Activated naive CD4-positive, alpha-beta T cell treated with Interleukin-2 at 50 U/mL for 16 hours (primary cell): Measurements from ENCODE around the gene TSPAN9.

Source experiments
- DNase-seq: peaks from one replicate; pipeline ENCODE4 v3.0.0-alpha.2; 2020

TSPAN9 gene

DNA sequence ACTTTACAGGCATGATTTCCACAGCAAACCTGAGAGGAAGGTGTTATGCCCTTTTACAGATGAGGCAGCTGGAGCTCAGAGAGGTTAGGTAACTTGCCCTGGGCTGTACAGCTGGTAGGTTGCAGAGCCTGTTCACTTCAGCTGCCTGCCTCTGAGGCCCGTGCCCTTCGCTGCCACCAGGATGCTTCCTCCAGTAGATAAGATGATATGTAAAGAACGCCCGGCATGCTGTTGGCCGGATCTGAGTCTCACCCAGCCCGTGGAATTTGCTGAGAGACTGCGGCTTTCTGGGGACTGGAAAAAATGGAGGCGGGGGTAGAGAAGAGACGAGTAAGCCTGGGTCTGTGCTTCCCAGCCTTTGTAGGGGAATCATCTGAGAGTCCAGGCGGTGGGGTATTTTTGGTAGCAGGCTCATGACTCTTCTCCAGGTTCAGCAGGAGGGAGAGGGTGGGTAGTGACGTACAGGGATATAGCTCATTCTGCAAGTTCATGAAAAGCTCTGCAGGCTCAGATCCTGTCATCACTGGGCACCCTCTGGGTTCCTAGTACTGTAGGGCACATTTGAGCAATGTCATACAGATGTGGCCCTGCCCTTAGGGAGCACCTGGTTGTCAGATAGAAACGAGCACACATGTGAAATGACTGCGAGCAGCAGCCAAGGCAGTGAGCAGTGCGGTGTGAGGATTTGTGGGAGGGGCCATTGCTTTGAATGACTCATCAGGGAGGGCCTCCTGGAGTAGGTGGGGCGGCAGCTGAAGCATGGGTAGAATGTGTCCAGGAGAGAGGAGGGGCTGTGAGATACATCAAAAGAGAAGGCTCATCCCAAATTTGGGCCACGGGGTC is 159.4 kb downstream of the TSPAN9 start:
- no peak for DNase-seq

DNA sequence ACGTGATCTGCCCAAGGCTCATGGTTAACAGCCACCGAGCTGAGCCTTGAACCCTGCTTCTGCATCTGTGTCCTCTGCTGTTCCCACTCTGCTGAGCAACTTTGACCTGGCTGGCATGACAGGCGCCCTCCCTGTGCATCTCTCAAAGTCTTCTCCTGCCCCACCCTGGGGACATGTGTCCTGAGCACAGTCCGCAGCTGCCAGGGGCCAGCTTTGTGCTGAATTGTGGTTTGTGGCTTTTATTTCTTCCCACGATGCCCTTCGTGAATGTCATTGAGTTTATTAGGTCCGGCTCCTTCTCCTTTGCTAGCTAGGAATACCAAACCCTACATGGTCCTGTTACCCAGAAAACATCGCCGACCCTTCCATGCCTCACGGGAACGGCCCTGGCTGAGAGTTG is 161.0 kb downstream of the TSPAN9 start:
- no peak for DNase-seq

DNA sequence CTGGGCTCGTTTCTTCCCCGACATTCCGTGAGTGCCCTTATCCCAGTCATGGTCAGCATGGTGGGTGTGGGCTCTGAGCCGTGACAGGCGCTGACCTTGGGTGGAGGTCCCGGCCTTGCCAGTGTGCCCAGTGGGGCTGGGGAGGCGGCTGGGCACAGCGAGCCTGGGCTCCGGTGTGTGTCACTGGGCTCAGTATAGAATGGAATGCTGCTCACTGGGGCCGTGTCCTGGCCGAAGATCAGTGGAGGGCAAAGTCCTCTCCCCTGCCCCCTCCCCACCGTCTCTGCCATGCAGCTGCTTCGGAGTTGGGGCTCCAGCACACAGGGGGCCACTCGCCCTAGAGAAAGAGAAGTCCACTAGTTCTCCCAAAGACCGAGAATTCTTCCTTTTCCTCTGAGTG is 164.4 kb downstream of the TSPAN9 start:
- no peak for DNase-seq

DNA sequence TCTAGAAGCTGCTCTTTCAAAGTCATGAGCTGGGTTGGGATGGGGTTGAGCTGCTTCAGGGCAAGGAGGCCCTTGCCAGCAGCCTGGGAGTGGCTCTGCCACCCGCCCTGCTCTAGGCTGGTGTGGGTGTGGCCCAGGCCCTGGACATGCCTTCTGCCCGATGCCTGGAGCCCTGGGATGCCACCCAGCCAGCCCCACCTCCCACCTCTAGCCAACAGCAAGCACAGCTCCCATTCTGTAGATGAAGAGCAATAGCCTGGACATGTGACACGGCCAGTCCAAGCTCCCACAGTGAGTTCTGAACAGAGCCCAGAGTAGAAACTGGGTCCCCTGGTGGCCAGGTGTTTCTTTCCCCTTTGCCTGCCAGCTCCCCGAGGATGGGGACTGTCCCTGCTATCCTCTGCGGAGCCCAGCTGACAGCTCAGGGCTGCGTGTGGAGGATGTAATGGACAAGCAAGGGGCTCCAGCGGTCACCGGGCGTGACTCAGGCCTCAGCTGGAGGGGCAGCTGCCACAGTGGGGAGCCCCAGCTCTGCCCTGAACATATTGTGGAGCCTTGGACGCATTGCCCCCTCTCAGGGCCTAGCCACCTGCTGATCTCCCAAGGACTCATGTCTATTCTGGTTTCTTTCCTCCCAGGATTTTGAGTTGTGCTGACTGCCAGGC is 165.2 kb downstream of the TSPAN9 start:
- no peak for DNase-seq

DNA sequence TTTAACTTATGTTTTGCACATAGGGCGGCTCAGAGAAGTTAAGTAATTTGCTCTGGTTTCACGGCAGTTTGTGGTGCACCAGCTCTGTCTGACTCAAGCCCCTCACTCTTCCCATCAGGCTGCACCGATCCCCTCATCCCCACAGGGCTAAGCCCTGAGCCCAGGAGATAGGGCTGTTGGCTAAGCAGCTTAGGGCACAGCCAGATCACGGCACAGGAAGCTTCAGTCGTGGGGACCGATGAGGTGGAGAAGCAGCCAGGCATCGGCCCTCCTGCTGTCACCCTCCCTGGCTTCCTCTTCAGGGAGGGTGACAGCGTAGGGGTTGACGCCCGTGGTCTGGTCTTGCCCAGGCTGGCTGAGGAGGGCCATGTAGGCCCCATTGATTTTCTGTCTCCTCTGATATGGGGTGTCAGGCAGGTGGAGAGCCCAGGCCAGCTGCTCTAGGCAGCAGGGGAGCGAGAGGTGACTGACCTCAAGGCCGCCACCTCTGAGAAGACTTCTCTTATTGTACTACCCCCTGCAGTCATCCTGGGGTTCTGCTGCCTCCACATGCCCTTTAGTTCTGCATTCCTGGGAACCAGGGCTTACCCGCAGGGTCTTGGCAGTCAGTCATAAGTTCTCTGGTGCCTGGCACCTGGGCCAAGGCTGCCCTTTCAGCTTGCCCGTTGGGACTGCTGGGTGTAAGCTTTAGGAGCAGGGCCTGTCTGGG is 166.4 kb downstream of the TSPAN9 start:
- no peak for DNase-seq

DNA sequence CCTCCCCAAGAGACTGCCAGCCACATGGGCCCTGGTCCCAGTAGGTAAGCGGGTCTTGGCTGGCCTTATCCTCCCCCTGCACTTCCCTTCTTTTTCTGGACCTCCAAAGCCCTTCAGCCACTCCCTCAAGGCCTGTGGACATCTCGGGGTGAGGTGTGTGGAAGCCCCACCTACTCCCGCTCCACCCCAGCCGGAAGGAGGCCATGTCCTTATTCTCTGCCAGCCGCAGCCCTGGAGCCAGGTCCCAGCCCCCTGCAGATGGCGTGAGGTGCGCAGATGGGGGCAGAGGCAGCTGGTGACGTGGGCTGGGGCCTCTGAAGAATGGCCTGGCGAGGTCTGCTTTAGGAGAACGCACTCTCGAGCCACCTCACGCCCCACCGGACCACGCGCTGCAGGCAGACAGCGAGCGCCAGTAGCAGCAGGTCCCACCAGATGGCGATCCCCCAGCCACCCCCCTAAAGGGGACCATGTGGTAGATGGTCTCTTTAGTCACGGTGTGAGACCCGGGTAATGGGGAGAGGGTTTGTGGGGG is 167.1 kb downstream of the TSPAN9 start:
- DNase-seq, result no peak

DNA sequence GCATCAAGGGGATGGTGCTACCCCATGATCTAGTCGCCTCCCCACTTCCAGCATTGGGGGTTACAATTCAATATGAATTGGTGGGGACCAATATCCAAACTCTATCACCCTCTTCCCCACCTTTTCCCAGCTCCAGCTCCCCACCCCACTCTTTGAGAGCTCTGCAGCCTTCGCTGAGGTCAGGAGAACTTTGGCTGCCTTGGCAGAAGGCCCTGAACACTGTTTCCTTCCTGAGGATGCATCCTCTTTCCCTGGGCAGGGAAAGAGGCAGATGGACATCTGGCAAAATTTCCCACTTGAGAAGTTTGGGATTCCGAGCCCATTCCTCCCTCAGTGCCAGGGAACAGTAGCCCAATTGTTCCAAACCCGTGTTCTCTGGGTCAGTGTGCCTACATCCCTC is 169.1 kb downstream of the TSPAN9 start:
- DNase-seq, result no peak

DNA sequence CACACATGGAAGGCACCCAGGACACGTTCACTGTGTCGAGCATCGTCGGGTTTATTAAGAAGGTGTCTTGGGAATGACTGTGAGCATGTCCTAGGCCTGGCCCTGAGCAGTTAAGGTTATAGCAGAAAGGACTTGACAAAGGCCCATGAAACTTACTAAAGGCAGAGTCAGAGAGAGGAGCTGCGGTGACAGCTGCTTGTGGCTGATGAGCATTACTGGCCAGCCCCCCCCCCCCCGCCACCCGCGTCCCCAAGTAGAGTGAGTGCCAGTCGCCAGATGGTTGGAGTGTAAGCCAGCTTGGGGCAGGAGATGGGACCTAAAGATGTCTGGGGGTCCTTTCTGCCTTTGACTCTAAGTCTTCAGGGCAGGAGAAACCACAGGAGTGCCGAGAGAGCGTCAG is 169.9 kb downstream of the TSPAN9 start:
- no peak for DNase-seq

DNA sequence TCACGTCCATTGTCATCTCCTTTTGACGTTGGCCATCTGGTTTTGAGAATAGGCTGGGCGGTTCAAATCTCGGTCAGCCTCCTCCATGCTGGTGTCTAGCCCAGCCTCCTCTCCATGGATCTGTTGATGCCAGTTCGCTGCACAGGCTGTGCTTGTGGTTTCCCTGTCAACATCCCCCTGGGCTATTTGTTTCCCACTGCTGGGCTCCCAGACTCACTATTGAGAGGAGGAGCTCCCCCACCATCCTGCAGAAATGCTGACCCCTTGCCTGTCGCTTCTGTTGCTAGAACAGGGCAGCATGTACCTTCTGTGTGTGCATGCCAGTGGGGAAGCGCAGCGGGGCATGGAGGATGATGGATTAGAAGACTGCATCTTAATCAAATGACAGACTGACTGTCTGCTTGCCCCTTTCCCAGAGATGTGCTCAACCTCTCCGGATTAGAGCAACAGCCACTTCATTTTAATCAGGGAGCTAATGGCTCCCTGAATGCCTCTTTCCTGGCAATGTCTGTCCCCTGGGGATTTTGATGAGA is 170.5 kb downstream of the TSPAN9 start:
- no peak for DNase-seq

DNA sequence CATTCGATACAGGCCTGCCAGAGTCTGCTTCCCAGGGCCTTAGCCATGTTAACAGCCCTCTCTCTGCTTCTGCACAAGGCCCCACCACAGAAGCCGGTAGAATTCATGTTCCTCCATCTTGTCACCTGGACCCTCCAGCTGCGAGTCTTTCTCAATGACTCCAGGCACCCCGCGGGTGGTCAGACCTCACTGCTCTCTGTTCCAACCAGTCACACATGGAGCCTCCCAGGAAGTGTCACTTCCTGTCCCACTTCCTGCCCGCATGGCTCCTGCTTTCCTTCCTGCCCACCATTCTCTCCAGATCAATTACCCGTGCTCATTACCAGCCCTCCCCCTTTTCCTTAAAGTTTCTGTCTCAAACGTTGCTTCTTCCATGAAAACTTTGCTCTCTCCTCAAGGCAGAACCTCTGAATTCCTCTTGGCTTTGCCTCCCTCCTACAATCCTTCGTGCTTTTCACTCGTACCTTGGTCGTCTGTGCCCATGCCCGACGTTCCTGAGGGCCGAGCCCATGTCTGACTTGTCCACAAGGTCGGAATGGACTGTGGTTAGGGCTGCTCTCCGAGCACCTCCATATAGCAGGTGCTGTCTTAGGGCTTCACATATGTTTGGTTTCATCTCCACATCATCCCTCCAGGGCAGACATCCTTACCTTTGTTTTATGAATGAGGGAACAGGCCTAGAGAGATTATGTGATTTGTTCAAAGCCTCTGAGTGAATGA is 172.1 kb downstream of the TSPAN9 start:
- no peak for DNase-seq

DNA sequence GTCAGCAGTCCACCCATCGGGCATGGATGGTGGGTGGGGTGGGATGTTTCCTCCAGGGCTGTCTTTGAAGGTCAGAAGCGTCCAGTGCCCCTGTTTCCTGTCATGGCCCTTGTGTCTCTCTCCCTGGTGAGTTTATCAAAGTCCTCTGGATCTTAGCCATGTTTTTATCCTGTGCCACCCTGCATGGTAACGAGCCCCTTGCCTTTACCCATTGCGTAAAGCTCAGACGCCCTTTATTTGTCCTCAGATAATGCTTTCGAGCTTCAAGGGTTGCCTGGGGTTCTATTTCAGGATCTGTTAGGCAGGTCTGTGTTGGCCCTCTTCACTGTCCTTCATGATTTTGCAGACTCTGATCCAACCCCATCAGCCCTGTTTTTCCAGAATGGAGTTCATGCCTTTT is 172.9 kb downstream of the TSPAN9 start:
- no peak for DNase-seq

DNA sequence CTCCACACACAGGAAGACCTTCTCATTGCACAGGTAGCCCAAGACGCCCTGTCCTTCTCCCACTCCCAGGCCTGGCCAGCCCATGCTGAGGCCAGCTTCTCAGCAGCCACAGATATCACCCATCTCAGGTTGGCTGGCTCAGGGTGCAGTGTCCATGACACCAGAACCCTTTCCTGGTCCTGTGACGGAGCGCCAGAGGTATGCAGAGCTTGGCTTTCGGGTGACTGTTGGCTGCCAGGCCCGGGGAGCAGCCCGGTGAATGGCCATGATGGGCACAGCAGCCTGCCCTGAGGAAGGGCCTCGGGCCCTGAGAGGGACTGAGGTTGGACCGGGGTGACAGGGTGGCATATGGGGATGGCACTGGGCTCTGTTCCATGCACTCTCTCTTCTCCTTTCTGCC is 173.4 kb downstream of the TSPAN9 start:
- no peak for DNase-seq

DNA sequence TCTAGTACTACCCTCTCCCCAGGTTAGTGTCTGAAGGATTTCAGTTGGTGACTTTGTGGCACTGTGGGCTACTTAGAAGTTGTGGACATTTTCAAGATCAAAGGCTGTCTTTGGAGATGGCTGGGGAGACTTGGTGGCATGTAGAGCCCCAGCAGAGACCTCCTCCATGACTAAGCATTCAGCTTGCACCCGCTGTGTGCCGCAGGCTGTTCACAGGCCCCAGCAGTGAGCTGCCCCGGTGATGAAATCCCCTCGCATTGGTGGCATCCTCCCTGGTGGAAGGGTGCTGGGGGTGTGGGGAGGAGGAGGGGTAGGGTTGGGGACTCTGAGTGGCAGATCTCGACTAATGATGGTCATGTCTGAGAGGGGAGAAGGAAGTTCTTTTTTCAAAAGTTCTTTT is 173.9 kb downstream of the TSPAN9 start:
- no peak for DNase-seq

DNA sequence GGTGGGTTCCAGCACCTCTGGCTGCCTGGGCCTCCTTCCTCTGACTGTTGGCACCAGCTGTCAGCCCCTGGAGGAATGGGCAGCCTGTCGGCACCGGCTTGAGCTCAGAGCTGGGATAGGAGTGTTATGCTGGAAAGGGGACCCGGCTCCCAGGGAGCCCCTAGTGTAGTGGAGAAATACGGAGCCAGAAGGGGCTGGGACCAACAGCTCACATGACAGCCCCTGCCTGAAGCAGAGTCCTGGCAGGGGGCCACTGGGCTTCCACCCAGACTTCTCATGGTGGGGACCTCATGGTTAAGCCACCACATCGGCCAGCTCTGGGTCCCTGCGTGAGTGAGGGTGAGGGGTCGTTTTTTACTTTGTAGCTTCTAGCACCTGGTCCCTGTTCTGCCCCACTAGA is 174.5 kb downstream of the TSPAN9 start:
- DNase-seq, result no peak

DNA sequence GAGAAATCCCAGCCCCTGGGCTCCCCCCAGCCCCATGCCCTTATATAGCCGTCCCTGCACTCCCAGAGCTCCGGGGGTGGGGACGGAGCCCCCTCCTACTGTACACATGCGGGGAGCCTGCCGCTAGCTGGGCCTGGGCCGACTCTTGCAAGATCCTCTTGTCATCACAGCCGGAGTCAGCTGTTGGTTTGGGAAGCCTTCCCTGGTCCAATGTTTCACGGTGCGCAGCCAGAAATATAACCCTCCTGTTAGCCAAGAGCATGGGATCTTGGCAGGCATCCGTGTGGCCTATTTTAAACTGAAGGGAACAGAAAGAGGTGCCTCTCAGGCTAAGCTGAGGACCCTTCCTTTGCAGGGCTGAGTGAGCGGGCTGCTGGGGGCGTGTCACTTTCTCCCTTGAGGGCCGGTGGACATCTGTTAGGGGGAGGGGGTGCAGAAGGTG is 175.3 kb downstream of the TSPAN9 start:
- no peak for DNase-seq

DNA sequence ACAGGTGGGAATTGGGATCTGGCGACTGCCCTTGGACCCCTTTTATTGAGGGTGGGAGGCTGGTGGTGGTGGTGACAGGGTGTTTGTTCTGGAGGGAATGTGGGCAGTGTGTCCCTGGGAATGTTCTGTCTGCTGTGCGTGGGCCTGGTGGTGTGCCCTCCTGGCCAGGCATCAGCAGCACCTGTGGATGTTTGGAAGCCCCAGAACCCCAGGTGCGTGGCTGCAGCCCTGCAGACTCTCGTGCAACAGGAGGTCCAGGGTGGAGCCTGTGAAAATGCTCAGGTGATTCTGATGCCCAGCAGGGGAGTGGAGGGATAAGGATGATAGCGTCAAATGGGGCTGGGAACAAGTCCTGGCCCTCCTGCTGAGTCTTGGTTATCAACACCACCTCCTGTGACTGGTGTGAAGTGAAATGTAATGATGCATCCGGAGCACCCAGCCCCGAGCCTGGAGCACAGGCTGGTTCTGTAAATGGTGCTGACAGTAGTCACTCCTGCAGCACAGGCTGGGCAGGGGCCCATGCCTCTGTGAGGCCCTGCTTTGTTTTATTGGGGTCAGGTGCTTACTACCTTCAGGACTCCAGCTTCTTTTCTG is 176.6 kb downstream of the TSPAN9 start:
- DNase-seq, result no peak

DNA sequence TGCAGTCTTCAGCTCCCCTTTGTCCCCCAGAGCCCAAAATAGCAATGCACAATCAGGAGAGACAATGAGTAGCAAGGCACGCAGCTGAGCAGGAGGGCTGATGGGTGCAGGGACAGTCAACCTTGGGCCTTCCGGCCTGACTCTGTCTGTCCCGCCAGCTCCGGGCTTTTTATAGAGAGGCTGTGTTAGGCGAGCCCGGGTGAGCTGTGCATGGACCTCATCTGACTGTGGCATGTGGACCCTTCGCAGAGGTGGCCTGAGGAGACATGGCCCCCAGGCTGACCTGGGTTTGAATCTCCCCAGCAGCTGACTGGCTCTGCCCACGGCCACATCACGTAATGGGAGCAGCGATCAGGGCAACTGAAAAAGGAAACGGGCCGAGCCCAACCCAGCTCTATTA is 177.9 kb downstream of the TSPAN9 start:
- DNase-seq, result no peak

DNA sequence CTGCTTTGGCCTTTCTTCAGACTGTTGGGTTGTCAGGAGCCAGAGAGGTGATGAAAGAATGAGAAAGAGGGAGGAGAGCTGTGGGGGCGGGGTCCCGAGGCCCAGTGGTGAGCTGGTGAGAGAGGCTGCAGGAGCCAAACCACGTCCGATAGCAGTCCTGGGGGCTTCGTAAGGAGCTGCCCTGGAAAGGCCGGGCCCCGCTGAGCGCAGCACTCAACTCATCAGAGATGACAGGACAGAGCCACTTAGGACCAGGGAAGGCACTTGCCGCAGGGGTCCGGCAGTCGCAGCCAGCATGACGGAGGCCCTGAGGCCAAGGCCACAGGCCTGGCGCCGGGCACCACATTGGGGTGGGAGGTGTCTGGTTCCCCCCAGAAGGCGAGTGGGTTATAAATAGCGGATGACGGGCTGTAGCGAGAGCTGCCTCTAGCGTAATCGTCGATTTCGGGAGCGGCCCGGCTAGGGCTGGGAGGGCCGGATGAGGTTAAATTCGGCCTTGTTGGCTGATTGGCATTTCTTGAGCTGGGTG is 179.0 kb downstream of the TSPAN9 start:
- no peak for DNase-seq

DNA sequence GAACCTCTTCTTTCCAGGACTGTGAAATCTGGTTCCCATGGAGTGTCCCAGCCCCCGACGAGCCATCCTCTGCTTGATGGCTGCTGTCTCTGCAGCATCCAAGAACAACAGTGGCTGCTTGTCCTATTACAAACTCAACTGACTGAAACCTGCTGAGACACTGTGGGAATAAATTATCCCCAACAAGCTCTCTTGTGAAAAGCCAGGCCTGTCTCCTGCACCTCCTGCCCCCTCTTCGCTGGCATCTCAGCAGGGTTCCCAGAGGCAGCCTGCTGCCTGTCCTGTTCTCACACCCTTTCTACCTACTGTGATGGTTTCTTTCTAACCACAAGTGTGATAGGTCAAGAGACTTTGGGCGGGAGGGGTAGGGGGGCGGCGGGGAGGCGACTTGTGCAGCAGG is 180.2 kb downstream of the TSPAN9 start:
- no peak for DNase-seq

DNA sequence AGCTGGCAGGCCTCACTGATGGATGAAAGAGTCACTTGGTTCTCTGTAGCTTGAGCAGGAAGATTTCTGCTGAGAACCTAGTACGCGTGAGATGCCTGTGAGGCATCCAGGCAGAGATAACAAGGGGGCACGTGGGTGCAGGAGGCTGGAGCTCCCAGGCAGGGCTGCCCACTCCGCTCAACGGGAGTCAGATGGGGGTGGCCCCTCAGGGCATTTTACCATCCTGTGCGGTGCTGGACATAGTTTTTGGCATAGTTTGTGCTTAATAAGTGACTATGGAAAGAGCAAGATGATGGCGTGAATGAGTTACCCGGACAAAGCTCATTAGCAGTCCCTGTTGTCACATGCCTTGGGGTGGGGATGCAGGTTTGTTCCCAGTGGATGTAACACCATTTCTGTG is 182.8 kb downstream of the TSPAN9 start:
- no peak for DNase-seq

DNA sequence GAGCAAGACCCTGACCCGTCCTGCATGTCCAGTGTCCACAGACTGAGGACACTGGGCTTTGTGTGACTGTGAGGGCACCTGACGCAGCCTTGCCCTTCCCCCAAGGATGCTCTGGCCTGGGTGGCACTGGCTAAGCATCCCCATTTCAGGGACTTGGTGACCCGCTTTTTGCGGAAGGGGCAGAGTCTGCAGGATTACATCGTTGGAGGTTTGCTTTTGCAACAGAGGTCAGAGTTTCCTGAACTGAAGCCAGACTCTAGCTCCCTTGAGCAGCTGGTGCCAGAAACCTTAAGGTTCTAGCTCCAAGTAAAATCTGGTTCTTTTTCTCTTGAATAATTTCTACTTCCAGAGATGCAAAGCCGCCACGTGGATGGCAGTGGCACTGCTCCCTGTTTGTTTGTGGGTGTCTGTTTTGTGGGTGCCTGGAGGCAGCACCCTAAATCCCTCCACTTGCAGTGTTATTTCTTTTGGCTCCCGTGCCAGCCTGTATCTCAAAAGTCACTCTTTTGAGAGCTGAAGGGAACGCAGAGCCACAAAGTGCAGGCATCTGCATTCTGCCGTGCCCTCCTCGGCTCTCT is 184.7 kb downstream of the TSPAN9 start:
- DNase-seq, result no peak

DNA sequence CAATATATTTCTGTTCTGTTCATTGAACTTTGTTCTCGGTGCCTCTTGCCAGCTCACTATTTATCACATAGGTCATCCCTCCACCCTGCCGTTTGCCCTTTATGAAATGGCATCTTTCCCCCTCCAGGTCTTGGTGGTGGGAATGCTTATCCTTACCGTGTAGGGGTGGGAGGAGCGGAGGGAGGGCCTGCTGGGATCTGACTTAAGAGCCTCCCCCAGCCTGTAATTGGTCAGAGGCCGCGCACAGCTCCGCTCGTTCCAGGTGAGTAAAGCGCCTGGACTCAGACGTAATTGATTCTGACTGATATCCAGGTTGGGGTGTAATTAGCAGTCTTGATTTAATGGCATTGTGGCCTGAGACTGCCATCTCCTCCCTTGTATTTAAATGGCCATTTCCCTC is 185.3 kb downstream of the TSPAN9 start:
- no peak for DNase-seq
